Omental fat pad (tissue), 4 donors: ENCODE results near the gene IMPA2. TPM values are rescaled to one million over a fixed set of nuclear protein-coding genes. Genes with fewer than 3 reads are reported as not detected.
A peak's percentile ranks its signal among the peaks of the same experiment; 100 is the strongest.
"Not testable (repeated sequence)": the region's sequence is repeated elsewhere in the genome, so short reads cannot be mapped to it uniquely, and the experiment has no call there.

ENCODE experiments used
- ATAC-seq: fragments of 150-250 bp; one replicate; pipeline ENCODE4 v1.9.1; 2016; ENCODE audit warnings: mild to moderate bottlenecking, moderate library complexity; ENCODE audit not compliant: low FRiP score
- DNase-seq: peaks from one replicate; pipeline ENCODE4 v3.0.0-alpha.2; 2019; ENCODE audit warnings: low spot score
- CTCF ChIP-seq, 3 donors: fragments of 450-650 bp; IDR thresholded peaks; one replicate each; pipeline ENCODE4 v1.5.1; 2016 to 2017; ENCODE audit warnings: antibody characterized with exemption in 3 of 3, mild to moderate bottlenecking in 3 of 3, moderate library complexity in 2 of 3
- total RNA-seq, 4 donors: library from RNA; depleted of rRNA; stranded (reverse); fragments of >200 nt; gene quantifications; one replicate each; pipeline ENCODE4 v1.1.0, GENCODE V29; 2016

Gene IMPA2
- total RNA-seq, result 10 to 100 TPM; 18.7 to 31.6 (median 27.7) TPM

DNA sequence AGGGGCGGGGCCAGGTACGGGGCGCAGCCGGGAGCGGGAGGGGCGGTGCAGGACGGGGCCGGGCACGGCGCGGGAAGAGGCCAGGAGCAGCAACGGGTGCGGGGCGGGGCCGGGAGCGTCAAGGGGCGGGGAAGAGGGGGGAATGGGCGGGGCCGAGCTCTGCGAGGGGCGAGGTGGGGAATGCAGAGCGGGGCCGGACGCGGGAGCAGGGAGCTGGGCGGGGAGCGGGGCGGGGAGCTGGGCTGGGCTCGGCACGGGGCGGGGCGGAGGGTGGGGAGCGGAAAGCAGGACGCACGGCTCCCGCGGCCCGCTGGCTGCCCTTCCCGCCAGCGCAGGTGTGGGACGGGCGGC, at the start of gene IMPA2:
IMPA2 (plus strand) TSS at position 316 of the 351 bp plus-strand sequence. CDS start 163 bp downstream, outside the sequence.
- no peak for TF ChIP-seq CTCF (IDR thresholded peaks at IDR 0.05)
- DNase-seq (no peak), ATAC-seq (no peak)

DNA sequence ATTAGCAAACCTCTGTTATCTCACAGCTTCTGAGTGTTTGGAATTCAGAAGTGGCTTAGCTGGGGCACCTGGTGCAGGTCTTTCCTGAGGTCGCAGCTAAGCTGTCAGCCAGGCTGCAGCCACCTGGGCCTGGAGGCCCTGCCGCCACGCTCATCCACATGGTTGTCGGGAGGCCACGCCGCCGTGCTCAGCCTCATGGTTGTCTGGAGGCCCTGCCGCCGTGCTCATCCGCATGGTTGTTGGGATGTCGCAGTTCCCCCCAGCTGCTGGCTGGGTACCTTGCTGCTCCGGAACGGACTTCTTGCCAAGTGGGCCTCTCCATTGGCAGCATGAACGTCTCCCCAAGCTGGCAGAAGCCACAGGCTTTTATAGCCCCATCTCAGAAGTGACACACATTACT, 48.9 kb upstream of the IMPA2 start:
- ATAC-seq (no peak), DNase-seq (no peak)
- no peak for TF ChIP-seq CTCF (IDR thresholded peaks at IDR 0.05)

GRCh38 chr18:11937874-11938478, 43.3 kb upstream of the IMPA2 start:
- DNase-seq (peak; percentile 93), ATAC-seq (peak; percentile 78)
- TF ChIP-seq CTCF (IDR thresholded peaks at IDR 0.05), result no peak

- DNase-seq (no peak), ATAC-seq (no peak)
- TF ChIP-seq CTCF (IDR thresholded peaks at IDR 0.05), result no peak
Observed at GRCh38 chr18:11940956-11941355, 40.4 kb upstream of the IMPA2 start.

DNA sequence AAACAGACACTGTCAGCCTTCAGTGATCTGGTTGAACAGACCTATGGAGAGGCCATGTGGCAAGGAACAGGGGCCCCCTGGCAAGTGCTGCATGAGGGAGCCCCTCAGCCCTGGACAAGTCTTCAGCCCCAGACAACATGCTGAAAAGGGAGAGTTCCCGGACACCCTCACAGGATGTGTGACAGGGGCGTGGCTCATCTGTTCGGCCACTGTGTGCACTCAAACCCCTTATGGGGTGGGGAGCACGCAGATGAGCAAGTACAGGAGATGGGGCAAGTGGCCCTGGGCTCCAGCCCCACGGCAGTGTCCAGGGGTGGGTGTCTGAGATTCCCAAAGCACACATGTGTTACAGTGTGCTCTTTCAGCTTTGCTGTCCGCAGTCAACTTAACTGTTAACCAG, 37.8 kb upstream of the IMPA2 start:
- DNase-seq (no peak), ATAC-seq (no peak)
- TF ChIP-seq CTCF (IDR thresholded peaks at IDR 0.05), result no peak

GRCh38 chr18:11944252-11944651, 37.1 kb upstream of the IMPA2 start:
- DNase-seq (no peak), ATAC-seq (no peak)
- no peak for TF ChIP-seq CTCF (IDR thresholded peaks at IDR 0.05)

GRCh38 chr18:11944786-11945185, 36.5 kb upstream of the IMPA2 start:
- no peak for DNase-seq
- no peak for ATAC-seq
- no peak for TF ChIP-seq CTCF (IDR thresholded peaks at IDR 0.05)

GRCh38 chr18:11945834-11946659, 35.3 kb upstream of the IMPA2 start:
- not testable (repeated sequence) for ATAC-seq, DNase-seq
